GM10248 (cell line): Measurements from ENCODE around the gene SGPL1.

Experiments used
- CTCF ChIA-PET: fragments of 300-600 bp; sonication (Branson Sonifier 250); formaldehyde crosslinking; extraction: SDS; loops from one replicate; lab custom pipeline; 2021; ENCODE audit warnings: antibody characterized with exemption; lab: Yijun Ruan, JAX
- POLR2A ChIA-PET: fragments of 350-650 bp; sonication (Branson Sonifier 250); formaldehyde crosslinking; extraction: SDS; loops from one replicate; lab custom pipeline; 2020; ENCODE audit warnings: antibody characterized with exemption; lab: Yijun Ruan, JAX
- DNase-seq: peaks from one replicate; pipeline ENCODE4 v3.0.0; 2012; ENCODE audit errors: extremely low spot score
- CTCF ChIP-seq: IDR thresholded peaks from 2 replicates; pipeline ENCODE4 v1.5.1; 2012; ENCODE audit warnings: mild to moderate bottlenecking, low read depth; ENCODE audit errors: extremely low read depth, missing control alignments, control extremely low read depth

The SGPL1 gene

GRCh38 chr10:70887804-70888800, 72.4 kb downstream of the SGPL1 start, which contains the start of gene PCBD1:
PCBD1 (minus strand) TSS chr10:70888565; CDS start chr10:70888533, 32 bp downstream.
- CTCF ChIA-PET, result interaction anchor here (0.7 to 3.0 kb wide), 7 partner anchors 8 to 337 kb away, joined by 3 to 12 read pairs (median 3); partner anchors contain the start of gene SGPL1
- peak; percentile 87 for DNase-seq
- POLR2A ChIA-PET, result no interaction called here

GRCh38 chr10:70889291-70889690, 73.5 kb downstream of the SGPL1 start:
- ChIA-PET CTCF (interaction anchor here (1.1 to 3.0 kb wide), 3 partner anchors 12 to 36 kb away, joined by 3 to 17 read pairs (median 12); no protein-coding TSS in a partner anchor), POLR2A (no interaction called here)
- no peak for TF ChIP-seq CTCF
- no peak for DNase-seq

More at GRCh38 chr10:70887804-70888800, 72.4 kb downstream of the SGPL1 start, which contains the start of gene PCBD1:
- TF ChIP-seq CTCF, result no peak

- CTCF ChIA-PET, result interaction anchor here (0.8 to 3.0 kb wide), 5 partner anchors 10 to 75 kb away, joined by 3 to 17 read pairs (median 12); partner anchors contain the start of gene SGPL1
- DNase-seq, result no peak
- TF ChIP-seq CTCF, result no peak
- POLR2A ChIA-PET, result no interaction called here
Measured at GRCh38 chr10:70890917-70891431, 75.2 kb downstream of the SGPL1 start.

GRCh38 chr10:70891627-70892026, 75.9 kb downstream of the SGPL1 start:
- POLR2A ChIA-PET, result no interaction called here
- DNase-seq, result no peak
- CTCF ChIA-PET, result interaction anchor here (0.8 to 2.7 kb wide), 3 partner anchors 11 to 13 kb away, joined by 3 to 17 read pairs (median 15); no protein-coding TSS in a partner anchor
- no peak for TF ChIP-seq CTCF

GRCh38 chr10:70892631-70893030, 76.9 kb downstream of the SGPL1 start:
- CTCF ChIA-PET, result no interaction called here
- DNase-seq, result no peak
- POLR2A ChIA-PET, result interaction anchor here (0.6 kb wide), 1 partner anchor 750 kb away, joined by 4 read pairs; no protein-coding TSS in a partner anchor
- no peak for TF ChIP-seq CTCF
